ENCODE data around the gene PLCL1. TPM values are rescaled to one million over a fixed set of nuclear protein-coding genes. Genes with fewer than 3 reads are reported as not detected.

Gene PLCL1
- total RNA-seq, 1 donor from 2014 or later, result 78.6 TPM

- no peak for DNase-seq
- Histone ChIP-seq H3K9me3 (replicated peaks) (no peaks in the 10 kb centered on the region), H3K4me3 (peak overlapping the region; percentile 91), H3K4me1 (peaks cover 77% of the 10 kb centered on the region), H3K27ac (replicated peaks) (peak overlapping the region; percentile 85), H3K27me3 (ENCODE audit: low read depth) (no peaks in the 10 kb centered on the region), H3K36me3 (no peaks in the 10 kb centered on the region)
- intact Hi-C loops (cut with micrococcal nuclease), result loop anchor here (5.0 to 10.0 kb wide), 3 partner anchors 254 to 492 kb away; no protein-coding TSS in a partner anchor
- TF ChIP-seq, protein P1, sequence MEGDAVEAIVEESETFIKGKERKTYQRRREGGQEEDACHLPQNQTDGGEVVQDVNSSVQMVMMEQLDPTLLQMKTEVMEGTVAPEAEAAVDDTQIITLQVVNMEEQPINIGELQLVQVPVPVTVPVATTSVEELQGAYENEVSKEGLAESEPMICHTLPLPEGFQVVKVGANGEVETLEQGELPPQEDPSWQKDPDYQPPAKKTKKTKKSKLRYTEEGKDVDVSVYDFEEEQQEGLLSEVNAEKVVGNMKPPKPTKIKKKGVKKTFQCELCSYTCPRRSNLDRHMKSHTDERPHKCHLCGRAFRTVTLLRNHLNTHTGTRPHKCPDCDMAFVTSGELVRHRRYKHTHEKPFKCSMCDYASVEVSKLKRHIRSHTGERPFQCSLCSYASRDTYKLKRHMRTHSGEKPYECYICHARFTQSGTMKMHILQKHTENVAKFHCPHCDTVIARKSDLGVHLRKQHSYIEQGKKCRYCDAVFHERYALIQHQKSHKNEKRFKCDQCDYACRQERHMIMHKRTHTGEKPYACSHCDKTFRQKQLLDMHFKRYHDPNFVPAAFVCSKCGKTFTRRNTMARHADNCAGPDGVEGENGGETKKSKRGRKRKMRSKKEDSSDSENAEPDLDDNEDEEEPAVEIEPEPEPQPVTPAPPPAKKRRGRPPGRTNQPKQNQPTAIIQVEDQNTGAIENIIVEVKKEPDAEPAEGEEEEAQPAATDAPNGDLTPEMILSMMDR (IDR thresholded peaks at IDR 0.05; ENCODE audit: borderline replicate concordance), result peak; percentile 87
Observed at GRCh38 chr2:197803033-197803444, 1.4 kb upstream of the PLCL1 start.

GRCh38 chr2:197804758-197805714, 643 bp downstream of the PLCL1 start:
- intact Hi-C loops (cut with micrococcal nuclease), result loop anchor here (5.0 to 10.0 kb wide), 3 partner anchors 252 to 490 kb away; no protein-coding TSS in a partner anchor
- peaks cover 81% of the 10 kb centered on the region for H3K4me1 ChIP-seq
- DNase-seq, result peak; percentile 22
- no peaks in the 10 kb centered on the region for H3K36me3 ChIP-seq
- no peaks in the 10 kb centered on the region for H3K9me3 ChIP-seq (replicated peaks)
- TF ChIP-seq, protein P1 (IDR thresholded peaks at IDR 0.05; ENCODE audit: borderline replicate concordance), result peak; percentile 26
- H3K27ac ChIP-seq (replicated peaks), result peak overlapping the region; percentile 85
- H3K27me3 ChIP-seq (ENCODE audit: low read depth), result no peaks in the 10 kb centered on the region
- H3K4me3 ChIP-seq, result peak overlapping the region; percentile 91

GRCh38 chr2:197805715-197806633, 1.6 kb downstream of the PLCL1 start:
- peak overlapping the region; percentile 91 for H3K4me3 ChIP-seq
- no peaks in the 10 kb centered on the region for H3K9me3 ChIP-seq (replicated peaks)
- TF ChIP-seq, protein P1 (IDR thresholded peaks at IDR 0.05; ENCODE audit: borderline replicate concordance), result no peak
- peaks cover 88% of the 10 kb centered on the region for H3K4me1 ChIP-seq
- H3K27me3 ChIP-seq (ENCODE audit: low read depth), result no peaks in the 10 kb centered on the region
- intact Hi-C loops (cut with micrococcal nuclease), result loop anchor here (10.0 kb wide), 1 partner anchor 489 kb away; no protein-coding TSS in a partner anchor
- DNase-seq, result no peak
- H3K36me3 ChIP-seq, result no peaks in the 10 kb centered on the region
- peak overlapping the region; percentile 85 for H3K27ac ChIP-seq (replicated peaks)

DNA sequence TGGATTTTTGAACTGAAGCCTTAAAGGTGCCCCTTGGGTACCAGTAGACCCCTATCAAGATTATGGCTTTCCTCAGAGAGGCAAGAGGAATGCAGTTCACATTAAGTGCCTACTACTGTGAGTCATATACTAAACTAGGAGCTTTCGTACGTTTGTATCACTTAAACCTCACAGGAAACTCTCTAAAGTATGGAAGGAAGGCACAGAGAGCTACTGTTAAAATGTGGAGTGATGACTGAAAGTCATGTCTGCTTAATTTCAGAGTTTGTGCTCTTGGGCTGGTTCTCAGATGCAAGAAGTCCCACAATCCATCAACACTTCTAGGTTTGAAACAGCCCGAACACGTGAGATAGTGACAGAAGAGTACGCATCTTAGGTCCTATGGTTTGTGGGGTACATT, 4.7 kb downstream of the PLCL1 start:
- Histone ChIP-seq H3K4me3 (peak overlapping the region; percentile 91), H3K27me3 (ENCODE audit: low read depth) (no peaks in the 10 kb centered on the region), H3K9me3 (replicated peaks) (no peaks in the 10 kb centered on the region), H3K4me1 (peaks cover 71% of the 10 kb centered on the region), H3K27ac (replicated peaks) (peak overlapping the region; percentile 85), H3K36me3 (no peaks in the 10 kb centered on the region)
- no peak for DNase-seq
- TF ChIP-seq, protein P1 (IDR thresholded peaks at IDR 0.05; ENCODE audit: borderline replicate concordance), result no peak
- intact Hi-C loops (cut with micrococcal nuclease), result loop anchor here (10.0 kb wide), 1 partner anchor 486 kb away; no protein-coding TSS in a partner anchor

DNA sequence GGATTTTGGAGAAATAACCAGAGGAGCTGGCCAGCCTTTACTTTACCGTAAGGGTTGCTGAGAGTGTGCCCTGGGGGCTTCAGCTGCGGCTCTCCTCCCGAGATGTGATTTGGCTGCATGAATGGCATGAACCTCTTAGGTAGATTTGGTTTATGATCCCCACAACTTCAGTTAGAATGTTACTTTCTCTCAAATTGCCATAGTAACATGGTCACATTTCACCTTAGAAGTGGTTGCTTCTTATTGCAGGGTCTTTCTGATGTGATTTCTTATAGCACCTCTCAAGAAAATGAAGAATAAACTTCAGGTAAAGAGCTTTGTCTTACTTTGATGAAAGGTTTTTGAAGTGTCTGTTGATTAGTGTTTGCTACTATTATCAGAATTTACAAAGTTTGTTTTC, 5.6 kb downstream of the PLCL1 start:
- no peaks in the 10 kb centered on the region for H3K36me3 ChIP-seq
- TF ChIP-seq, protein P1 (IDR thresholded peaks at IDR 0.05; ENCODE audit: borderline replicate concordance), result no peak
- H3K4me1 ChIP-seq, result peaks cover 75% of the 10 kb centered on the region
- peak overlapping the region; percentile 91 for H3K4me3 ChIP-seq
- no peaks in the 10 kb centered on the region for H3K27me3 ChIP-seq (ENCODE audit: low read depth)
- peak overlapping the region; percentile 85 for H3K27ac ChIP-seq (replicated peaks)
- no peaks in the 10 kb centered on the region for H3K9me3 ChIP-seq (replicated peaks)
- intact Hi-C loops (cut with micrococcal nuclease), result no loop called here
- no peak for DNase-seq

All from left ventricle myocardium inferior (tissue), 1 donor.